ENCODE results near the gene CFL1.

CFL1 gene

DNA sequence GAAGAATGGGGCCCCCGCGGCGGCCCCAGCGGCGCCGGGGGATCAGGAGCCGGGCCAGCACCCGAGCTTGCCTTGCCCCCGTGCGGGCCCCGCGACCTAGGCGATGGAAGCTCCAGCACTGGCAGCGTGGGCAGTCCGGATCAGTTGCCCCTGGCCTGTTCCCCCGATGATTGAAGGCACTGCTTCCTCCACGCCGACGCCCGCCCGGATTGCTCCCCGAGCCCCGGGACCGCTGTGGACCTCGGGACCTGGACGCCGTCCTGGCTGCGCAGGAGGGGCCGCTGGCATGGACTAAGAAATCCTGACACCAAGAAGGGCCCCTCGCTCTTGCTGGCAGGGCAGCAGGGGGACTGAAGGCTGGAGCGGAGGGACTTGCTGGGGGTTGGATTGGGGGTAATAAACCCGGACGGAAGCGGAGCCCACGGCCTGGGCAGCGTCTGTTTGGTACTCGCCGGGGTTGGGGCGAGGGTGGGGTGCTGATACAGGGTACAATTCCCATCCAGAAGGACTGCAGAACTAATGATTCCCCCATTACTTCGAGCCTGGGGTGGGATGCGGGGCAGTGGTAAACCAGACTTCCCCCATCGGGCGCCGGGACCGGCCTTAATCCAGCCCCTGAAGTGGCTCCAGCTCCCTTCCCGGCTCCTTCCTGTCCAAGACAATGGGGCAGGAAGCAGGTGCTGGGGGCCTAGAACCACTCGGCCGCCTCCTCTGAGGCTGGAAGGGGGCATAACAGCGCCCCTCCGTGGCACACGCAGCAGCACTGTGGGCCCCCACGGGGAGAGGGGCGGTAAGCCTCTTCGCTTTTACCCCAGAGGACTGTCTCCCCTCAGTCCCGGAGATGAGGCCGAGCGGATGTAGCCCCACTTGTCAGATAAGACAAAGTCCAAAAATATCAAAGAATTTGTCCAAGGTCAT, 33.5 kb upstream of the CFL1 start:
- H3K4me2 ChIP-seq, result peak overlapping the region; percentile 92 to 99 (median 95)
- no peaks in the 10 kb centered on the region for H3K27me3 ChIP-seq
- no peak for TF ChIP-seq Cebpa-rat (IDR thresholded peaks at IDR 0.05)
- peaks cover 64 to 80% (median 73%) of the 10 kb centered on the region in 10 experiments for H3K4me1 ChIP-seq
- H3K27ac ChIP-seq, result peak overlapping the region; percentile 22 to 94 (median 88); a peak in 21 of 22 replicates
- peak overlapping the region; percentile 73 to 98 (median 87) for H3K4me3 ChIP-seq
- no peaks in the 10 kb centered on the region for H3K9me3 ChIP-seq (replicated peaks in 1 of 11)
- H3K36me3 ChIP-seq, result peaks cover 3 to 31% (median 9%) of the 10 kb centered on the region in 11 experiments; a peak in 19 of 22 replicates
- peak overlapping the region; percentile 84 to 98 (median 89) for H3K9ac ChIP-seq
- H4K20me1 ChIP-seq, result peaks cover 0 to 57% (median 30%) of the 10 kb centered on the region in 11 experiments; a peak in 18 of 22 replicates

DNA sequence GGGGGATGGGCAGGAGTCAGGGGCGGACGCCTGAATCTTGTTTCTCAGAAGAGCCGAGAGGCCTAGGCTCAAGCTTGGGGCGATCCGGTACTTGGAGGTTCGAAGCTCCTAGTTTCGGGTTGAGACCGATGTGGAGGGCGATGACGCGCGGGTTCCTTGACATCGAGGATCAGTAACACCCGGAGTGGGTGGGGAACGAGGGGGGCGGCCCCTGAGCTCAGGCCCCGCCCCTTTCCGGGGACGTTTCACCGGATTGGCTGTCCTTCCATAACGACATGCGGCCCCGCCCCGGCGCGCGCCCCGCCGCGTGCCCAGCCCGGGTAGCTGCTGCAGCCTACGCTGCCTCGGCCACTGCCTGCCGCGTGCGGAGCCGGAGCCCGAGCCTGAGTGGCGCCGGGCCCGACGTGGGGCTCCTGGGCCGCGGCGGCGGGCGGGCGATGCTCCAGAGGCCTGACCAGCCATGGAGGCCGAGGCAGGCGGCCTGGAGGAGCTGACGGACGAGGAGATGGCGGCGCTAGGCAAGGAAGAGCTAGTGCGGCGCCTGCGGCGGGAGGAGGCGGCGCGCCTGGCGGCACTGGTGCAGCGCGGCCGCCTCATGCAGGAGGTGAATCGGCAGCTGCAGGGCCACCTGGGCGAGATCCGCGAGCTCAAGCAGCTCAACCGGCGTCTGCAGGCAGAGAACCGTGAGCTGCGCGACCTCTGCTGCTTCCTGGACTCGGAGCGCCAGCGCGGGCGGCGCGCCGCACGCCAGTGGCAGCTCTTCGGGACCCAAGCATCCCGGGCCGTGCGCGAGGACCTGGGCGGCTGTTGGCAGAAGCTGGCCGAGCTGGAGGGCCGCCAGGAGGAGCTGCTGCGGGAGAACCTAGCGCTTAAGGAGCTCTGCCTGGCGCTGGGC, 32.6 kb upstream of the CFL1 start, which contains the start of gene CCDC85B:
TSS of gene CCDC85B (plus strand) at position 350 of the 895 bp plus-strand sequence. CDS start at position 461, 111 bp downstream.
- peak within 1 kb of the TSS; percentile 73 to 98 (median 87) for H3K4me3 ChIP-seq
- no peaks in the 10 kb centered on the region for H3K27me3 ChIP-seq
- H3K9me3 ChIP-seq (replicated peaks in 1 of 11), result no peaks in the 10 kb centered on the region
- TF ChIP-seq Cebpa-rat (IDR thresholded peaks at IDR 0.05), result no peak
- peak within 1 kb of the TSS; percentile 84 to 98 (median 89) for H3K9ac ChIP-seq
- H3K27ac ChIP-seq, result peak within 1 kb of the TSS; percentile 79 to 94 (median 88); a peak in 21 of 22 replicates
- H3K36me3 ChIP-seq, result peaks cover 12 to 31% (median 18%) of the 10 kb centered on the region in 11 experiments; a peak in 20 of 22 replicates
- peak within 1 kb of the TSS; percentile 92 to 99 (median 95) for H3K4me2 ChIP-seq
- H3K4me1 ChIP-seq, result peaks cover 72 to 81% (median 78%) of the 10 kb centered on the region in 10 experiments
- peaks cover 0 to 62% (median 31%) of the 10 kb centered on the region in 11 experiments; a peak in 18 of 22 replicates for H4K20me1 ChIP-seq

DNA sequence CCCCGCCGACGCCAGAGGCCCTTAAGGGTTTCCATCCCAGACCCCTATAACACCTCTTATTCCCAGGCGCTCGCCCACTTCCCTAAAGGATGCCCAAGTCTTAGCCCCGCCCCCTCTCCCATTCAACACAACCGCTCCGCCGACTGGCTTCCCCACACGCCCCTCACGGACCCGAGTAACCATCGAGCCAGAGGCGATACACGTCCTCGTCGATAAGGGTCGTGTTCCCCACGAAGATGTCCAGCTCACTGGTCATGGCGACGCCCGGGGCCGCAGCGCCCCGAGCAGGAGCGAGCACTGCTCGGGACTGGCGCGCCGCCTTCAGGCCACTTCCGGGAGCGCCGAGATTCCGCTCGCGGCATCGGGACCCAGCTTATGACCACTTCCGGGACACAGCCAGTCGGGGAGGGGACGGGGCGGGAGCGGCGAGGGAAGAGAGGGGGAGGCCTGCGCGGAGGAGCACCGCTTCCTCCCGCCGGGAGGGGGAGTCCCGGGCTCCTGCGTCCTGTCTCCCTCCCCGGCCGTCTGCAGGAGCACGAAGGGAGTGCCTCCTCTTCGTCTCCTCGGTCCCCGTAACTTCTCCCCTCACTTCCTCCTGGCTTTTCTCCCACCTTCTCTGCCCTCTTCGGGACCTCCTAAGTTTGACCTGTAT, 30.3 kb upstream of the CFL1 start, which contains the start of gene FIBP:
TSS of gene FIBP (minus strand) at position 309 of the 652 bp plus-strand sequence. CDS start at position 256, 53 bp downstream.
- Histone ChIP-seq H3K27me3 (no peaks in the 10 kb centered on the region), H3K9ac (peak within 1 kb of the TSS; percentile 82 to 98 (median 89)), H3K27ac (peak within 1 kb of the TSS; percentile 79 to 94 (median 87)), H4K20me1 (peaks cover 0 to 70% (median 47%) of the 10 kb centered on the region in 11 experiments; a peak in 18 of 22 replicates), H3K4me2 (peak within 1 kb of the TSS; percentile 94 to 99 (median 97)), H3K36me3 (peaks cover 29 to 50% (median 38%) of the 10 kb centered on the region in 11 experiments), H3K4me1 (peaks cover 63 to 78% (median 74%) of the 10 kb centered on the region in 10 experiments), H3K9me3 (replicated peaks in 1 of 11) (no peaks in the 10 kb centered on the region), H3K4me3 (peak within 1 kb of the TSS; percentile 61 to 98 (median 85))
- TF ChIP-seq Cebpa-rat (IDR thresholded peaks at IDR 0.05), result no peak

DNA sequence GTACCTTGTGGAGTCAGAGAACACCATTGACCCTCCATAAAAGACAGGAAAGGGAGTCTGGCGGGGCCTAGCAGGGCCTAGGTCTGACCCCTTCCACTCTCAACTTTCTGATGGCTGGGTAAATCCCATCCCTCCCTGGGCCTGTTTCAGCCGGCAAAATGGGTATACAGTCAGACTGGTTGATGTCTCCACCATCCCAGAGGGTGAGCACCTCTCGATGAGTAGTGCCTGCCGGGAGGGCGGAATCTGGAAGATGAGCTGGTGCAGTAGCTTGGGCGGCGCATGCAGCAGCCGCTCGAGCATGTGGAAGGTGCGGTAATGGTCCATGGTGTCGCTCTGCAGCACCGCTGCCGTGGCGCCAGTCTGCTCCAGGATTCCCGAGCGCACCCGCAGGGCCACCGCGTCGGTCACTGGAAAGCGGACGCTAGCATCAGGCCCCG, 29.8 kb upstream of the CFL1 start:
- H3K9me3 ChIP-seq (replicated peaks in 1 of 11), result no peaks in the 10 kb centered on the region
- H3K4me2 ChIP-seq, result peak overlapping the region; percentile 94 to 98 (median 97)
- H4K20me1 ChIP-seq, result peaks cover 0 to 70% (median 49%) of the 10 kb centered on the region in 11 experiments; a peak in 18 of 22 replicates
- no peak for TF ChIP-seq Cebpa-rat (IDR thresholded peaks at IDR 0.05)
- H3K27ac ChIP-seq, result peak overlapping the region; percentile 6 to 94 (median 87); a peak in 21 of 22 replicates
- H3K4me3 ChIP-seq, result peak overlapping the region; percentile 61 to 98 (median 85)
- H3K9ac ChIP-seq, result peak overlapping the region; percentile 69 to 98 (median 89)
- peaks cover 34 to 52% (median 43%) of the 10 kb centered on the region in 11 experiments for H3K36me3 ChIP-seq
- H3K4me1 ChIP-seq, result peaks cover 59 to 73% (median 69%) of the 10 kb centered on the region in 10 experiments
- H3K27me3 ChIP-seq, result no peaks in the 10 kb centered on the region

DNA sequence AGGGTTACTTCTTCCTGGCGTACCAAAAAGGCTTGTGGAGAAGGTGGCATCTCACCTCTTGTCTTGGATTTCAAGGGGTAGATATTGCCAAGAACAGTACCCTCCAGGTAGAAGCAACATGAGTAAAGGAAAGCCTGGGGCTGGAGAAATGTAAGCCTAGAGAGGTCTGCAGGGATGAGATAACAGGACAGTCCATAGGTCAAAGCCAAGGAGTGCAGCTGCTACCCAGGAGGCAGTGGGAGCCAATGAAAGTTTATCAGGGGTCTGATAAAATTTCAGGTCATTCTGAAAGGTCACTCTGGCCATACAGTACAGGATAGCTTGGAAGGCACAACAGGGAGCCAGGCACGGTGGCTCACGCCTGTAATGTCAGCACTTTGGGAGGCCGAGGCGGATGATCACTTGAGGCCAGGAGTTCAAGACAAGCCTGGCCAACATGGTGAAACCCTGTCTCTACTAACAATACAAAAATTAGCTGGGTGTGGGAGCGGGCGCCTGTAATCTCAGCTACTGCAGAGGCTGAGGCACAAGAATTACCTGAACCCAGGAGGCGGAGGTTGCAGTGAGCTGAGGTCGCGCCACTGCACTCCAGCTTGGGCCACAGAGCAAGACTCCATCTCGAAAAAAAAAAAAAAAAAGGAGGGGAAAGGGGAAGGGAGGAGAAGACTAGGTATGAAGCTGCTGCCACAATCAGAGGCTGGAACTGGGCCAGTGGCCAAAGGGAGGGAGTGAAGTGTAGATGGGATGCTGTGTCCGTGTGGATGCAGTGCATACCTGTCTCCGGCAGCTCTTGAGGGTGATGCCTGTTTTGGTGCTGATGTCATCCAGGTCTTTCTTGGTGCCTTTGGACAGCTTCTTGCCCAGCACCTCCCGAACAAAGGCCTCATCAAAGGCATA, 29.1 kb upstream of the CFL1 start:
- Histone ChIP-seq H3K4me3 (peak overlapping the region; percentile 61 to 98 (median 85)), H3K27me3 (no peaks in the 10 kb centered on the region), H3K36me3 (peaks cover 41 to 54% (median 49%) of the 10 kb centered on the region in 11 experiments), H3K9me3 (replicated peaks in 1 of 11) (no peaks in the 10 kb centered on the region), H3K27ac (peak overlapping the region in 9 of 11 experiments; percentile 79 to 94 (median 87); a peak in 16 of 22 replicates), H3K9ac (peak overlapping the region; percentile 69 to 98 (median 89)), H3K4me2 (peak overlapping the region; percentile 94 to 98 (median 97)), H4K20me1 (peaks cover 0 to 63% (median 42%) of the 10 kb centered on the region in 11 experiments; a peak in 17 of 22 replicates), H3K4me1 (peaks cover 57 to 72% (median 67%) of the 10 kb centered on the region in 10 experiments)
- TF ChIP-seq Cebpa-rat (IDR thresholded peaks at IDR 0.05), result no peak

DNA sequence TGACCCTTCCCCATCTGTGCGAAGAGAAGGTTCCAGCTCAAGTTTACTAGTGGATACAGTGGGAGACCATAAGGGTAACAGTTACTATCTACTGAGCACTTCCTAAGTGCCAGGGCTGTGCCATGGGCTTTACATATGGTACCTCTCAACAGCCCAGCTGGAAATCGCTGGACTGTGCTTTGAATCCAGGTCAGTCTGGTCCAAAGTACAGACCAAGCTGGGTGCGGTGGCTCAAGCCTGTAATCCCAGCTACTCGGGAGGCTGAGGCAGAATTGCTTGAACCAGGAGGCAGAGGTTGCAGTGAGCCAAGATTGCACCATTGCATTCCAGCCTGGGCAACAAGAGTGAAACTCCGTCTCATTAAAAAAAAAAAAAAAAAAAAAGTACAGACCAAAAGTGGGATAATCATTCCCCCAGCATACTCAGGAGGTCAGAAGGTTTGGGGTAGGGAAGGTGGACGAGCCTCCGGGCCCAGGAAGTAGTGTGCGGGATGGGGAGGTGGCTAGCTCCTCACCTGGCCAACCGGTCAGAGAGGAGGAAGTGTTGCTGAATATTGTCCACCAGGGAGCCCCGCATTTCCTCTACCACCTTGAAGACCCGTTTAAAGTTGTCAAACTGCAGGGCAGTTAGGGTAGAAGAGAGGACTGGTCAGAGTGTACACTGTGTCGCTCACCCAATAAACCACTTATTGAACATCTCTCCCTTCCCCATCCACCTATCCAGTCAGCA, 28.0 kb upstream of the CFL1 start:
- peak overlapping the region; percentile 94 to 98 (median 97); a peak in 19 of 22 replicates for H3K4me2 ChIP-seq
- no peak for TF ChIP-seq Cebpa-rat (IDR thresholded peaks at IDR 0.05)

More for the DNA sequence above, 28.0 kb upstream of the CFL1 start:
- no peak overlapping the region for H3K27ac ChIP-seq
- 0 out of 20 replicates have a peak overlapping the region, but pooled peaks of 1 of the 10 experiments have one; percentile 91 for H3K4me3 ChIP-seq
- no peaks in the 10 kb centered on the region for H3K9me3 ChIP-seq (replicated peaks in 1 of 11)
- H3K27me3 ChIP-seq, result no peaks in the 10 kb centered on the region
- H3K9ac ChIP-seq, result peak overlapping the region in 10 of 11 experiments; percentile 30 to 98 (median 90); a peak in 13 of 22 replicates
- peaks cover 65 to 77% (median 74%) of the 10 kb centered on the region in 10 experiments for H3K4me1 ChIP-seq
- peaks cover 45 to 60% (median 50%) of the 10 kb centered on the region in 11 experiments for H3K36me3 ChIP-seq
- peaks cover 0 to 61% (median 31%) of the 10 kb centered on the region in 11 experiments; a peak in 16 of 22 replicates for H4K20me1 ChIP-seq

Data from BLaER1 treated with 17β-estradiol and CSF1 and Interleukin-3, amounts not matched to agents 10 nM and 100 nM (cell line).